ENCODE measurements around the gene HLA-DRB1.

DNA sequence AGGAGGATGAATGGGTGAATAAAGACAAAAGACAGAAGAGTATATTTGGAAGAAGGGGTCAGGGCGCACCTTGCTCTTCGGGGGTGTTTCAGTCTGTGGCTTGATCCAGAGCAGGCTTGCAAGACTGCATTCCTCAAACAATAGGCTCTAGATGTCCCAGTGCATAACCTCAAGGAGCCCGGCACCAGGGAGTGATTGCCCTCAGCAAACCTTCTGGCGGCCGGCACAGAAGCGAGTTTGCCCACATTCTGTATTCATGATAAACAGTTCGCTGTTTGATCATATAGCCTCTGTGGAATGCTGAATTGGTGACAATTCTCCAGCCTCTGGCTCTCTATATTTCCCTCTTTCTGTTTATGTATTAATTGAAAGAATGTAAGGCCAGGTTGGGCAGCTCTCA is 29.9 kb downstream of the HLA-DRB1 start:
- no peak for TF ChIP-seq RARB (CRISPR knock-in tag; IDR thresholded peaks at IDR 0.05)
- no peak for TF ChIP-seq OSR1 (CRISPR knock-in tag; IDR thresholded peaks at IDR 0.05)
- TF ChIP-seq, protein P1, sequence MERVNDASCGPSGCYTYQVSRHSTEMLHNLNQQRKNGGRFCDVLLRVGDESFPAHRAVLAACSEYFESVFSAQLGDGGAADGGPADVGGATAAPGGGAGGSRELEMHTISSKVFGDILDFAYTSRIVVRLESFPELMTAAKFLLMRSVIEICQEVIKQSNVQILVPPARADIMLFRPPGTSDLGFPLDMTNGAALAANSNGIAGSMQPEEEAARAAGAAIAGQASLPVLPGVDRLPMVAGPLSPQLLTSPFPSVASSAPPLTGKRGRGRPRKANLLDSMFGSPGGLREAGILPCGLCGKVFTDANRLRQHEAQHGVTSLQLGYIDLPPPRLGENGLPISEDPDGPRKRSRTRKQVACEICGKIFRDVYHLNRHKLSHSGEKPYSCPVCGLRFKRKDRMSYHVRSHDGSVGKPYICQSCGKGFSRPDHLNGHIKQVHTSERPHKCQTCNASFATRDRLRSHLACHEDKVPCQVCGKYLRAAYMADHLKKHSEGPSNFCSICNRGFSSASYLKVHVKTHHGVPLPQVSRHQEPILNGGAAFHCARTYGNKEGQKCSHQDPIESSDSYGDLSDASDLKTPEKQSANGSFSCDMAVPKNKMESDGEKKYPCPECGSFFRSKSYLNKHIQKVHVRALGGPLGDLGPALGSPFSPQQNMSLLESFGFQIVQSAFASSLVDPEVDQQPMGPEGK (CRISPR knock-in tag; IDR thresholded peaks at IDR 0.05; ENCODE audit: borderline replicate concordance), result no peak
- TF ChIP-seq TCF4 (CRISPR knock-in tag; IDR thresholded peaks at IDR 0.05; ENCODE audit: borderline replicate concordance), result no peak
- TF ChIP-seq, protein P2, sequence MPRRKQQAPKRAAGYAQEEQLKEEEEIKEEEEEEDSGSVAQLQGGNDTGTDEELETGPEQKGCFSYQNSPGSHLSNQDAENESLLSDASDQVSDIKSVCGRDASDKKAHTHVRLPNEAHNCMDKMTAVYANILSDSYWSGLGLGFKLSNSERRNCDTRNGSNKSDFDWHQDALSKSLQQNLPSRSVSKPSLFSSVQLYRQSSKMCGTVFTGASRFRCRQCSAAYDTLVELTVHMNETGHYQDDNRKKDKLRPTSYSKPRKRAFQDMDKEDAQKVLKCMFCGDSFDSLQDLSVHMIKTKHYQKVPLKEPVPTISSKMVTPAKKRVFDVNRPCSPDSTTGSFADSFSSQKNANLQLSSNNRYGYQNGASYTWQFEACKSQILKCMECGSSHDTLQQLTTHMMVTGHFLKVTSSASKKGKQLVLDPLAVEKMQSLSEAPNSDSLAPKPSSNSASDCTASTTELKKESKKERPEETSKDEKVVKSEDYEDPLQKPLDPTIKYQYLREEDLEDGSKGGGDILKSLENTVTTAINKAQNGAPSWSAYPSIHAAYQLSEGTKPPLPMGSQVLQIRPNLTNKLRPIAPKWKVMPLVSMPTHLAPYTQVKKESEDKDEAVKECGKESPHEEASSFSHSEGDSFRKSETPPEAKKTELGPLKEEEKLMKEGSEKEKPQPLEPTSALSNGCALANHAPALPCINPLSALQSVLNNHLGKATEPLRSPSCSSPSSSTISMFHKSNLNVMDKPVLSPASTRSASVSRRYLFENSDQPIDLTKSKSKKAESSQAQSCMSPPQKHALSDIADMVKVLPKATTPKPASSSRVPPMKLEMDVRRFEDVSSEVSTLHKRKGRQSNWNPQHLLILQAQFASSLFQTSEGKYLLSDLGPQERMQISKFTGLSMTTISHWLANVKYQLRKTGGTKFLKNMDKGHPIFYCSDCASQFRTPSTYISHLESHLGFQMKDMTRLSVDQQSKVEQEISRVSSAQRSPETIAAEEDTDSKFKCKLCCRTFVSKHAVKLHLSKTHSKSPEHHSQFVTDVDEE (CRISPR knock-in tag; IDR thresholded peaks at IDR 0.05), result no peak
- no peak for TF ChIP-seq ZFP3 (CRISPR knock-in tag; IDR thresholded peaks at IDR 0.05)
- TF ChIP-seq ISL1 (CRISPR knock-in tag; IDR thresholded peaks at IDR 0.05), result no peak
- TF ChIP-seq ZNF70 (CRISPR knock-in tag; IDR thresholded peaks at IDR 0.05), result no peak
- TF ChIP-seq, protein P3, sequence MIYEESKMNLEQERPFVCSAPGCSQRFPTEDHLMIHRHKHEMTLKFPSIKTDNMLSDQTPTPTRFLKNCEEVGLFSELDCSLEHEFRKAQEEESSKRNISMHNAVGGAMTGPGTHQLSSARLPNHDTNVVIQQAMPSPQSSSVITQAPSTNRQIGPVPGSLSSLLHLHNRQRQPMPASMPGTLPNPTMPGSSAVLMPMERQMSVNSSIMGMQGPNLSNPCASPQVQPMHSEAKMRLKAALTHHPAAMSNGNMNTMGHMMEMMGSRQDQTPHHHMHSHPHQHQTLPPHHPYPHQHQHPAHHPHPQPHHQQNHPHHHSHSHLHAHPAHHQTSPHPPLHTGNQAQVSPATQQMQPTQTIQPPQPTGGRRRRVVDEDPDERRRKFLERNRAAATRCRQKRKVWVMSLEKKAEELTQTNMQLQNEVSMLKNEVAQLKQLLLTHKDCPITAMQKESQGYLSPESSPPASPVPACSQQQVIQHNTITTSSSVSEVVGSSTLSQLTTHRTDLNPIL (CRISPR knock-in tag; IDR thresholded peaks at IDR 0.05; ENCODE audit: low read depth), result no peak
- no peak for TF ChIP-seq ZNF8 (CRISPR knock-in tag; IDR thresholded peaks at IDR 0.05)
- TF ChIP-seq, protein P4, sequence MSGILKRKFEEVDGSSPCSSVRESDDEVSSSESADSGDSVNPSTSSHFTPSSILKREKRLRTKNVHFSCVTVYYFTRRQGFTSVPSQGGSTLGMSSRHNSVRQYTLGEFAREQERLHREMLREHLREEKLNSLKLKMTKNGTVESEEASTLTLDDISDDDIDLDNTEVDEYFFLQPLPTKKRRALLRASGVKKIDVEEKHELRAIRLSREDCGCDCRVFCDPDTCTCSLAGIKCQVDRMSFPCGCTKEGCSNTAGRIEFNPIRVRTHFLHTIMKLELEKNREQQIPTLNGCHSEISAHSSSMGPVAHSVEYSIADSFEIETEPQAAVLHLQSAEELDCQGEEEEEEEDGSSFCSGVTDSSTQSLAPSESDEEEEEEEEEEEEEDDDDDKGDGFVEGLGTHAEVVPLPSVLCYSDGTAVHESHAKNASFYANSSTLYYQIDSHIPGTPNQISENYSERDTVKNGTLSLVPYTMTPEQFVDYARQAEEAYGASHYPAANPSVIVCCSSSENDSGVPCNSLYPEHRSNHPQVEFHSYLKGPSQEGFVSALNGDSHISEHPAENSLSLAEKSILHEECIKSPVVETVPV (CRISPR knock-in tag; IDR thresholded peaks at IDR 0.05), result no peak
- no peak for TF ChIP-seq ZFP30 (CRISPR knock-in tag; IDR thresholded peaks at IDR 0.05)

Measured in SK-N-SH treated with all-trans-retinoic acid at 6 μM for 48 hours (cell line).